Loucy (cell line): Measurements from ENCODE around the gene BICD2.

ENCODE experiments used
- CTCF ChIP-seq: fragments of 200-600 bp; sonication (generic); conservative IDR thresholded peaks from 2 replicates; pipeline ENCODE4 v1.5.1; 2014; ENCODE audit warnings: mild to moderate bottlenecking, antibody characterized with exemption, low read length
- EZH2phosphoT487 ChIP-seq: fragments of 200-600 bp; IDR thresholded peaks from 2 replicates; pipeline ENCODE4 v1.6.1; 2018; ENCODE audit warnings: antibody characterized with exemption, mild to moderate bottlenecking, moderate library complexity, borderline replicate concordance

GRCh38 chr9:92745881-92746280 lies 18.8 kb downstream of the BICD2 start:
- TF ChIP-seq CTCF (no peak), EZH2phosphoT487 (no peak)
